Omental fat pad (tissue), 4 donors: ENCODE results near the gene ASB2. TPM values are rescaled to one million over a fixed set of nuclear protein-coding genes. Genes with fewer than 3 reads are reported as not detected.

ENCODE experiments used
- ATAC-seq: fragments of 150-250 bp; one replicate; pipeline ENCODE4 v1.9.1; 2016; ENCODE audit warnings: mild to moderate bottlenecking, moderate library complexity; ENCODE audit not compliant: low FRiP score
- DNase-seq: peaks from one replicate; pipeline ENCODE4 v3.0.0-alpha.2; 2019; ENCODE audit warnings: low spot score
- CTCF ChIP-seq, 3 donors: fragments of 450-650 bp; IDR thresholded peaks; one replicate each; pipeline ENCODE4 v1.5.1; 2016 to 2017; ENCODE audit warnings: antibody characterized with exemption in 3 of 3, mild to moderate bottlenecking in 3 of 3, moderate library complexity in 2 of 3
- total RNA-seq, 4 donors: library from RNA; depleted of rRNA; stranded (reverse); fragments of >200 nt; gene quantifications; one replicate each; pipeline ENCODE4 v1.1.0, GENCODE V29; 2016

ASB2 gene
- total RNA-seq, 4 donors from 2014 or later: 0.36 to 2.4 (median 0.56) TPM

DNA sequence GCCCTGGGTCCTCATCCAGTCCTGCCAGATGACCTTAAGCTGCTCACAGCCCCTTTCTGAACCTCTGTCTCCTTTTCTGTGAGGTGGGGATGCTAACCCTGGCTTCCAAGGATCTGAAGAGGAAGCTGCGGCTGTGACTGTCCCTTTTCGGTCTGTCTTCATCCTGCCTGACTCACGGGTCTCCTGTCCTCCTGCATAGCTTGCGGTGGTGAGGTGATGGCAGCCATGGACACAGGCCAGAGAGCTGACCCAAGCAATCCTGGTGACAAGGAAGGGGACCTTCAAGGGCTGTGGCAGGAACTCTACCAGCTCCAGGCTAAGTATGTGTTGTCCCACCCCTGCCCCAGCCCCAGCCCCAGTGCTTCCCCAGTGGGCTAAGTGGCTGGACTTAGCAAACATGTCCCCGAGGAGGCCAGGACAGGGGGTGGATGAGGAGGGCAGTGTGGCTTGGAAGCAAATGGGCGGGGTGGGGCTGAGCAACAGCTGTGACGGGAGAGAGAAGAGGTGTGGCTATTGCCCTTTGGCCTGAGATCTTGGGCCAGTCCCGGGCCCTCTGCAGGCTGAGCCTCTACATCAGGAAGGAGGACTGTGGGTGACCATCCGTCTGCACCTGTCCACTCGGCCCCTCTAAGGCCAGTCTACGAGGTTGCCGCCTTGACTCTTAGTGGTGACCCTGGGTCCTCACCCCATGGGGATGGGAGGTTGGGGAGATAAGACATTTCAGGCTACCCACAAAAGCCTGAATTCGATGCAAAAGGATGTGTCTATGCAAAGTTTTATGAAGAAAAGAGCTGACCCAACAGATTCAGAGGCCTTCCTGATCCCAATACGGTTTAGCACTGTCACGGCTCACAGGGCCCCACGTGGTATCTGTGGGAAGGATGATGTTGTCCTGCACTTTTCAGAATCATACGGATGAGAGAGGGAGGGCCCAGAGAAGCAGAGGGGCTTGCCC is 21.8 kb upstream of the ASB2 start:
- DNase-seq (no peak), ATAC-seq (no peak)
- TF ChIP-seq CTCF (IDR thresholded peaks at IDR 0.05): no peak

- TF ChIP-seq CTCF (IDR thresholded peaks at IDR 0.05): no peak
- no peak for DNase-seq
- ATAC-seq: no peak
Observed at GRCh38 chr14:93997082-93997481, 20.7 kb upstream of the ASB2 start, which contains the start of gene CCDC197. Gene CCDC197 (plus strand): TSS chr14:93997301. CDS start chr14:93998132, 831 bp downstream.

DNA sequence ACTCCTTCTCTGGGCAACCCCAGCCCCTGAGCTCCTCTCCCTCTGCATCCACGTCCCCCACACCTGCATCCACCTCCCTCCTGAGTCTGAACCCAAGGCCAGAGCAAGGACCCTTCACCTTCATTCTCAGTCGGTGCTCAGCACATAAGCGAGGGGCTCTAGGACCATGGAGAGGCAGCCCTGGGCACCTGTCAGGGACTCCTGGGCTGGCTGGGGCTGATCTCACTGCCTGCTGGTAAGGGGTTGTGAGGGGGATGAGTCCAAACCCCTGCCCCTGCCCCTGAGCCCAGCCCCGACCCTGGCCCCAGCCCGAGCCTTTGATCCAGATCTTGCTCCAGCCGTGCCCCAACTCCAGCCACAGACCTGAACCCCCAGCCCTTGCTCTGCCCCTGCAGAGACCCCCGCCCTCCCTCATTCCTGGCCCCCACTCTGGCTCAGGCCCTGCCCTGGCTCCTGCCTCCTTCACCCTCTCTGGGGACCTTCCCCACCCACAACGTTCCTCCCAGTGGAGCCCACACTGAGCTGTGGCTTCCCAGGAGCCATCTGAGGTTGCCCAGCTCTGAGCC is 19.8 kb upstream of the ASB2 start:
- no peak for TF ChIP-seq CTCF (IDR thresholded peaks at IDR 0.05)
- no peak for ATAC-seq
- no peak for DNase-seq

DNA sequence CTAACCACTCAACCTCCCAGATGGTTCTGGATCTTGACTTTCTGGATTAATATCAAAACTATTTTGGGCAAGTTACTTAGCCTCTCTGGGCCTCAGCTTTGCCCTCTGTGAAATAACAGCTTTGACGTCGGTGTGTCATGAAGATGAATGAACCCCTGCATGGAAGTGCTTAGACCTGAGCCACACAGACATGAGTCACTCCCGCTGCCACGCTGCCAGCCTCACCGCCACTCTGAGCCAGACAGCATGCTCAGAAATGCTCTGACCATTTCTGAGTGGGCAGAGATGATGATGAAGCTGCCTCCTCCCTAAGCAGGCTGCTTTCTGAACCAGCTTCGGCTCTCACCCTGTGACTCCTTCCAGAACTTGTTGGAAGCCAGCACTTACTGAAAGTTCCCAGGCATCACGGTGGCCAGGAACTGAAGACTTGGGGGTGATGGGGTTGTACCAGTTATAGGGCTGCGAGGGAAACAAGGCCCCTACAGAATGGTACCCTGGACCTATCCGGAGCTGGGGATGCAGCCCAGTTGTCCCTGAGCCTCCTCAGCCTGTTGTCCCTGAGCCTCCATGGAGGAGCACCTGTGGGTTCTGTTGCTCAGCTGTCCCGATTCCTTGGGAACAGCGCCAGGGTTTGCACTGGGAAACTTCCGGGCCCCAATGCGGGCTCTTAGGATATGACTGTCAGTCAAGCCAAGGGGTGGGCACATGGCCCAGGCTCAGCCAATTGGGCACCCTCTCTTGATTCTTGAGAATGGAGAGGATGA is 18.7 kb upstream of the ASB2 start:
- no peak for DNase-seq

DNA sequence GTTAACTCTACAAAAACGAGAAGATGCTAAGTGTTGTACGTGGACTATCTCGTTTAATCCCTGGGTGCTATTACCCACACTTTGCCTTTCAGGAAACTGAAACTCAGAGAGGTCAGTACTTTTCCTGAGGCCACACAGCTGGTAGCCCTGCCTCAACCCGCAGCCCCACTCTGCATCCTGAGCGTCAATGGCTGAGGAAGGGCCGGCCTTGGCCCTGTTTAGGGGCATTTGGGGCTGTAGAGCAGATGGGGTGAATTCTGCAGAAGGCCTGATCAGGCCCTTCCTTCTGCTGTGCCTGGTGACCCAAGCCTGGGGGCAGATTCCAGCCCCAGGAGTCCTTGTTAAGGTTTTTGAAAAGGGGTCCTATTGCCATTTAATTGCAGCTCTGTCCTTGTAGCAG is 17.0 kb upstream of the ASB2 start:
- no peak for TF ChIP-seq CTCF (IDR thresholded peaks at IDR 0.05)
- ATAC-seq (no peak), DNase-seq (no peak)

More for the DNA sequence above, 18.7 kb upstream of the ASB2 start:
- no peak for TF ChIP-seq CTCF (IDR thresholded peaks at IDR 0.05)
- peak; percentile 93 for ATAC-seq

- TF ChIP-seq CTCF (IDR thresholded peaks at IDR 0.05): no peak
- ATAC-seq: no peak
- no peak for DNase-seq
Observed at GRCh38 chr14:93991649-93992048, 15.3 kb upstream of the ASB2 start.
